Urinary bladder (tissue), 4 donors: ENCODE measurements around the gene CTNNBL1. TPM values are rescaled to one million over a fixed set of nuclear protein-coding genes. Genes with fewer than 3 reads are reported as not detected.
"Not testable (repeated sequence)": the region's sequence is repeated elsewhere in the genome, so short reads cannot be mapped to it uniquely, and the experiment has no call there.

Experiments
- DNase-seq: peaks from one replicate; pipeline ENCODE4 v3.0.0-alpha.2; 2015; ENCODE audit errors: extremely low spot score
- H3K27ac ChIP-seq: one replicate; pipeline ENCODE4 v1.5.1; 2013; ENCODE audit warnings: low read depth, mild to moderate bottlenecking, moderate library complexity
- H3K36me3 ChIP-seq: one replicate; pipeline ENCODE4 v1.6.1; 2013; ENCODE audit warnings: mild to moderate bottlenecking, moderate library complexity; ENCODE audit not compliant: insufficient read depth
- H3K4me1 ChIP-seq: one replicate; pipeline ENCODE4 v1.6.1; 2013; ENCODE audit warnings: mild to moderate bottlenecking, moderate library complexity; ENCODE audit not compliant: insufficient read depth
- H3K4me3 ChIP-seq: one replicate; pipeline ENCODE4 v1.5.1; 2013; ENCODE audit warnings: low read depth, low read length
- WGBS: extraction: QIAGEN DNeasy Blood & Tissue Kit; methylation state at CpG from one replicate; pipeline ENCODE4 v1.1.7; 2013; 5-methylcytosine and 5-hydroxymethylcytosine counted together
- polyA plus RNA-seq: library from polyadenylated mRNA; stranded (reverse); fragments of 200-250 nt; gene quantifications from one replicate; pipeline ENCODE4 v1.2.3, GENCODE V29; 2013
- total RNA-seq: library from RNA; depleted of rRNA; stranded (reverse); fragments of >200 nt; gene quantifications from one replicate; pipeline ENCODE4 v1.2.3, GENCODE V29; 2014
- donor health status: healthy with polysubstance abuse.
- donor health status: healthy.

CTNNBL1 gene
- total and polyA plus RNA-seq, 2 donors: 22.2 to 39.3 TPM

DNA sequence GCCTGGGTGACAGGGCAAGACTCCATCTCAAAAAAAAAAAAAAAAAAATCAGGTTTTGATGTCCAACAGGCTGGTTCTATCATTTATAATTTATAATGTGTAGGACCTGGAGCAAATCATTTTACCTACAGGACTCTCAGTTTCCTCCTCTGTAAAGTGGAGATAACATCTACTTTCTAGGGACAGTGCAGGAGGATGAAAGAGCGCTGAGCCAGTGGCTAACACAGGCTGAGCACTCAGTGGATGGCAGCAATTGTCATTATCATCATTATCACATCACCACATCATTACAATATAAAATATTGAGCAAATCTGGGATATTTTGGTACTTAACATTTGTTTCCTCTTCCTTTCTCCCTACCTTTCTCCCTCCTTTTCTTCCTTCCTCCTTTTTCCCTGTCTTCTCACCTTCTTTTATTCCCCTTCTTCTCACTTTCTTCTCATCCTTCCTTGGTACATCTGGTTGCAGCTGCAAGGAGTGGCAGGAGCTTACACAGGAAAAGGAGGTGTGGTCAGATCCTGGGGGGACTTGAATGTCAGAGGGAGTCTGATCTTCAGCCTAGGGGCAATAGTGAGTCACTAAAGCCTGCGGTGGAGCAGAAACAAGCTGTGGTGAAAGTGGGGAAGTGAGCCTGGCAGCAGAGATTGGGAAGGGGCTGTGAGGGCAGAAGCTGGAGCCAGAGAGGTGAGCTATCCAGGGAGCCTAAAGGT is 24.6 kb upstream of the CTNNBL1 start:
- DNase-seq: no peak
- no peak overlapping the region for H3K4me3 ChIP-seq
- no peaks in the 10 kb centered on the region for H3K36me3 ChIP-seq
- H3K4me1 ChIP-seq: no peaks in the 10 kb centered on the region
- WGBS: 50% methylated on average over 2 of the region's 2 CpGs
- no peak overlapping the region for H3K27ac ChIP-seq

DNA sequence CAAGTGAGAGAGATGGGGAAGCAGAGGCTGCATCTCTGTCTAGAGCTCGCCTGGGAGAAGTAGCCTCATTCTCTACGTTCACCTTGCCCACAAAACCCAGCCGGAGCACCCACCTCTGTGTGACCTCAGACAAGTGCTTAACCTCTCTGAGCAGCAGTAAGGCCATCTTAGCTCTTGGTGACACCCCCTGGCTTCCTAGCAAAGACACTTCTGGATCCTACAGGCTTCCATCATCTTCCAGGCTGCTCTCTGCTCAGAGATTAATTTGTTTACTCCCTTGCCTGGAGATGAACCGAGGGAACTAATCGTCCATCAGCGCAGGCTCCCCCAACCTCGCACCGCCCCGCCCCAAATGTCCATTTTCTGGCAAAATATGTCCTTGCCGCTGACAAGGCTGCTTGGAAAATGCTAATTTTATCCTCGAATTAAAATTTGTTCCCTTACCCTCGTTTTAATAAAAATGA is 24.0 kb upstream of the CTNNBL1 start:
- no peak overlapping the region for H3K27ac ChIP-seq
- H3K4me3 ChIP-seq: no peak overlapping the region
- WGBS: 49% methylated on average over 12 of the region's 12 CpGs
- no peaks in the 10 kb centered on the region for H3K4me1 ChIP-seq
- no peak for DNase-seq
- H3K36me3 ChIP-seq: no peaks in the 10 kb centered on the region

DNA sequence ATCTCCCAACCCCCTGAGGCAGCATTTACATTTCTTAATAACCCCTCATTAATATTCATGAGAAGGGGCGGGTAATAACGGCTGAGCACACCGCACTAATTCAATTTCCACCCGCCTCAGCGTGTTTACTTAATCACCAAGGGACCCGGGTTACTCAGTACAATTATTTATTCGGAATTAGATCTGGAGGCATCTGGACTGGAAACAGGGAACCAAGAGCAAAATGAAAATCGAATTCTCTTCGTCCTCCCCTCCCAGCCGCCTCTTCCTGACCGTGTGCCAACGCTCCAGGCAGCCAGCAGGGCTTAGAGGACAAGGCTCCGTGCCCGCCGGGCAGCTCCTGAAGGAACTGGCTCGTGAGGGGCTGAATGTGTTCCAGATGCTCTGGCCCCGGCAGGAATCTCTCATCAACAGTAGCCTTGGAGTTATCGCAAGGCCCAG is 23.5 kb upstream of the CTNNBL1 start:
- H3K36me3 ChIP-seq: no peaks in the 10 kb centered on the region
- H3K27ac ChIP-seq: no peak overlapping the region
- DNase-seq: peak; percentile 37
- no peak overlapping the region for H3K4me3 ChIP-seq
- no peaks in the 10 kb centered on the region for H3K4me1 ChIP-seq
- WGBS: 22% methylated on average over 18 of the region's 18 CpGs

DNA sequence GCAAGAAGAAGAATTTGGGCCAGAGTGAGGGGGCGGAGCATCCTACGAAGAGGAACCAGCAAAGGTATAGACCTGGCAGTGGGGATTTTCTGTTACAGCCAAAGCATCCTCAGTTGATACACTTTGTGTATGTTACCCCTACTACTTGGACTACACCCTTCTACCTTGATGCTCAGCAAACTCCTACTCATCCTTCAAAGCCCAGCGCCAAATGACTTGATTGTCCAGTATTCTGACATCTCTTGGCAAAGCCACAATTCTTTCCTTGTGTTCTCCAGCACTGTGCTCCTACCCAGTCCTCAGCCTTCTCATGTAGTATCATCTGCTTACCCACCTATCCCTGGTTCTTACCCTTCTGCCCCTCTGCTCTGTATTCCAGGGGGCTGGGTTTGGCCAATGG is 21.7 kb upstream of the CTNNBL1 start:
- no peaks in the 10 kb centered on the region for H3K4me1 ChIP-seq
- WGBS: 99% methylated on average over 3 of the region's 3 CpGs

DNA sequence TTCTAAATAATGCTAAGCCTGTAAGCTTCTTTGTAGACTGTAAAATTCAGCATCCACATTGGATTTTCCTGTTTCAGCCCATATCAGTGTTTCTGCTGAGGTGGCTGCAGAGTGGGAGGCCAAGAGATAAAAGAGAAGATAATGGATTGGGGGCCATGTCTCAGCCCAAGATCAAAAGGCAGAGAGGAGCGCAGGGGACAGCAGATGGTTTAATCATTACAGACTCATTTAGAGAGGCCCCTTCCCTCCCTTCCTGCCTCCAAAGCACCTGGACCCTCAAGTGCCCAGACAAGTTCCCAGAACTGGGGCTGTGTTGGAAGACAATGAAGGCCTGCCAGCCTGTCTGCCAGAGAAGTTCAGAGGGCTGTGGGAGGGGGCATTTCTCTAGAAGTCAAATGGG is 20.4 kb upstream of the CTNNBL1 start:
- no peaks in the 10 kb centered on the region for H3K4me1 ChIP-seq
- no peaks in the 10 kb centered on the region for H3K36me3 ChIP-seq
- no peak overlapping the region for H3K4me3 ChIP-seq
- 19% methylated on average over 1 of the region's 1 CpG for WGBS
- no peak overlapping the region for H3K27ac ChIP-seq
- no peak for DNase-seq

More for the DNA sequence above, 21.7 kb upstream of the CTNNBL1 start:
- Histone ChIP-seq H3K36me3 (no peaks in the 10 kb centered on the region), H3K4me3 (no peak overlapping the region), H3K27ac (no peak overlapping the region)
- no peak for DNase-seq

DNA sequence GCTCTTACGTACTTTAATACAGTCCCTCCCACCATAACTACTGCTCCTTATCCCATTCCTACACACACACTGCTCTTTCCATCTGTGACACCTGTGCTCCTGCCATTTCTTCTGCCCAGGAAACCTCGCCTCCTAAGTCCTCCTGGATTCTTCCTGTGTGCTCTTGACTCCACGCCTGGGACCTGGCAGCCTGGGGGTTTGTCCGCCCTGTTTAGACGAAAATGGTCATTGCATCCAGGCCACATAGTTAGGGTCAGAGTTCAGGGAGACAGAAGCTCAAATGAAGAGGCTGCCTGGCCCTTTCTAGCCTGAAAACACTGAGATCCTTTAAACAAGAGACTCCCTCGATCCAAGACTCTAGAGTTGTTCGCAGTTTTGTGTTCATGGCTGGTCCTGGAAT is 17.4 kb upstream of the CTNNBL1 start:
- Histone ChIP-seq H3K4me3 (no peak overlapping the region), H3K27ac (no peak overlapping the region), H3K36me3 (no peaks in the 10 kb centered on the region), H3K4me1 (no peaks in the 10 kb centered on the region)
- DNase-seq: no peak
- 72% methylated on average over 7 of the region's 7 CpGs for WGBS

DNA sequence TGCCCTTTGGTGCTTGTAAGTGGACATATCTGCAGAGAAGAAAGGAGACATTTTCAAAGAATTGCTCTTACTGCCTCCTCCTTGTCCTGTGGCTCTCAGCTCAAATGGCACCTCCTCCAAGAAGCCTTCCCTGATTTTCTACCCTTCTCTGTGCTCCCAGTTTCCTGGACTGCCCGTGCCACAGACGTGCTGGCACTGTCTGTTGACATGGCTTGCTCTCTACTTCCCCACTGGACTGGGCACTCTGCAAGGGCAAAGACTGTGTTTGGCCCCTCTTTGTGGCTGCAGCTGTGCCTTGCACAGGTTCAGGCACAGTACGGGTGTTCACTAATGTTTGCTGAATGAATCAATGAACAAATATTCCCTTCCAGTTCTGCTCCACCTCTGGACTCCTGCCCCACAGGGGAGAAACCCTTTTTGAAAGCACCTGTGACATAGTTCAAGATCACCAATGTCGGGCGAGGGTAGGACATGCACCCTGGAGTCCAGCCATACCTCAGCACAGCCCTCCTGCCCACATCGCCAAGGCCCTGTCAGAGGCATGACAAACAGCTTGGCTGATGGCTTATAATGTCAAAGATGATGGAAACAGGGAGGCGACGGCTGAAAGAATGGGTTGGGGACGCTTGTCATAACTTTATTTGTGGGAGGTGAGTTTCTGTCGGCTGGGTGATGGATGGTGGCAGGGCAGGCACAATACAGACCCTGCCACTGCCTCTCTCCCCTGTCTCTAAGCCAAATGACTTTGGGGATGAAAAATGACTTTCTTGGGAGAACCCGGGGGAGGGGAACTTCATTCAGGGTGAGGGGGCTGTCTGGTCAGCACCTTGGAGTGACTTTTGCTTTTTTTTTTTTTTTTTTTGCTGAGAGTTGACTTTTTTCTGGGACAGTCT is 15.6 kb upstream of the CTNNBL1 start:
- H3K4me1 ChIP-seq: no peaks in the 10 kb centered on the region
- WGBS: 67% methylated on average over 11 of the region's 11 CpGs
- H3K4me3 ChIP-seq: no peak overlapping the region

DNA sequence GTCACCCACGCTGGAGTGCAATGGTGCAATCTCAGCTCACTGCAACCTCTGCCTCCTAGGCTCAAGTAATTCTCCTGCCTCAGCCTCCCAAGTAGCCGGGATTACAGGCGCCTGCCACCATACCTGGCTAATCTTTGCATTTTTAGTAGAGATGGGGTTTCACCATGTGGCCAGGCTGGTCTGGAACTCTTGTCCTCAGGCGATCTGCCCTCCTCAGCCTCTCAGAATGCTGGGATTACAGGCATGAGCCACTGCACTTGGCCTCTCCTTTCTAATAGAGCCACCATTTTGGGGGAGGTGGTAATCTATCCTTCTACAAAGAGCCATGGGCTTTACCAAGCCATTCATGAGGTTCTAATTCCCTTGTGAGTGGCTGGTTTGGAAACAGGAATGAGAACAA is 14.1 kb upstream of the CTNNBL1 start:
- not testable (repeated sequence) for H3K36me3 ChIP-seq, H3K27ac ChIP-seq, H3K4me1 ChIP-seq, H3K4me3 ChIP-seq, DNase-seq
- WGBS: 84% methylated on average over 4 of the region's 4 CpGs

More for the DNA sequence above, 15.6 kb upstream of the CTNNBL1 start:
- no peaks in the 10 kb centered on the region for H3K36me3 ChIP-seq
- H3K27ac ChIP-seq: no peak overlapping the region
- no peak for DNase-seq

DNA sequence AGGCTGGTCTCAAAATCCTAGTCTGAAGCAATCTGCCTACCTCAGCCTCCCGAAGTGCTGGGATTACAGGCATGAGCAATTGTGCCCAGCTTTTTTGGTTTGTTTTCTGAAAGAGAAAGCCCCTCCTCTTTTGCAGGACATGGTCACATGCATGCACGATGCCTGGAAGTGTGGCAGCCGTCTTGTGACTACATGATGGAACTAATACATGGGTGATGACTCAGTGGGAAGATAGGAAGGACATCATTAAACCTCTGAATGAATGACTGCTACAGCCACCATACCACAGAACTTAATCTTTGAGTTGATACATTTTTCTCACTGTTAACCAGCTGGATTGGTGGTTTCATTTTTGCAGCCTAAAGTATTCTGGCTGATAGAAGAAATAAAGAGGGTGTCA is 13.4 kb upstream of the CTNNBL1 start:
- no peak for DNase-seq
- H3K27ac ChIP-seq: no peak overlapping the region
- H3K4me3 ChIP-seq: no peak overlapping the region
- 49% methylated on average over 3 of the region's 3 CpGs for WGBS
- H3K36me3 ChIP-seq: no peaks in the 10 kb centered on the region
- no peaks in the 10 kb centered on the region for H3K4me1 ChIP-seq

DNA sequence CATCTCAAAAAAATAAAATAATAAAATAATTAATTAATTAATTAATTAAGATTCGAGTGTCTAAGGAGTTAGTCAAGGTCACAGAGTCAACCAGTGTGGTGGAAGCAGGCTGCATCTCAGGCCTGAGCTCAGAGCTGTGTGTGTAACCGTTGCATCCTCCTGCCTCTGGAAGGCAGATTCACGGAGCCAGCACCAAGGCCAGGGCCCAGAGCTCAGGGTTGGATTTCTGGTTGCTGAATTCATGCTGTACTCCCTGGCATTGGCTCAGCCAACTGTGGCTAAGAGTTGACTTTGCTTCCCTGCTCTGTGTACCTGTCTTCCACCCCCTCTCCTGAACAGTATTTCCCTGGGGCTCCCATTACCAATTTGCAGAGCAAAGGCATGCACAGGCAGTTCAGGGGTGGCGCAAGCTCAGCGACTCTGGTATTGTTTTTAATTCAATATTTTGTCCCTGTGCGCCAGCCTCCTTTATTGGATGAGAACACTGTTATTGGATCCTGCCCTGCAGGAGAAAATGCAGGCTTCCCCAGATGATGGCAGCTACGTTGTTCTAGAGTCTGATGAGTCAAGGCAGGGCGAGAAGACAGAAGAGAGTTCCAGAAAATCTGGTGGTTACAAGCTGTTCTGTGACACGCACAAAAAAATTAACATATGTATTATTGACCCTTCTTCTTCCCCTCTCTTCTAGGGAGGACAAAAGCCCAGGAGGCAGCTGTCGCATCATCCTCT is 12.3 kb upstream of the CTNNBL1 start:
- Histone ChIP-seq H3K27ac (no peak overlapping the region), H3K36me3 (no peaks in the 10 kb centered on the region), H3K4me3 (no peak overlapping the region), H3K4me1 (no peaks in the 10 kb centered on the region)
- DNase-seq: no peak
- 62% methylated on average over 10 of the region's 10 CpGs for WGBS

DNA sequence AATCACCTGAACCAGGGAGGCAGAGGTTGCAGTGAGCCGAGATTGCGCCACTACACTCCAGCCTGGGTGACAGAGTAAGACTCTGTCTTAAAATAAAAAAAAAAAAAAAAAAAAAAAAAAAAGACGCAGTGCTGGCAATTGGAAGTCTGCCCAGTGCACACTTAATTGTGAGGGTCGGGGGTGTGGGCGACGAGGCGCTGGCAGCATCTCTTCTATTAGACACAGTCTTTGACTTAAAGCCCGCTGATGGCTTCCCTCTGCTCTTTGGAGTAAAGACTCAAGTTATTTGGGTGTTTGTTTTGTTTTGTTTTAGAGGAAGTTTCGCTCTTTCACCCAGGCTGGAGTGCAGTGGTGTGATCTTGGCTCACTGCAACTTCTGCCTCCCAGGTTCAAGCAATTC is 10.7 kb upstream of the CTNNBL1 start:
- WGBS: 59% methylated on average over 9 of the region's 9 CpGs

DNA sequence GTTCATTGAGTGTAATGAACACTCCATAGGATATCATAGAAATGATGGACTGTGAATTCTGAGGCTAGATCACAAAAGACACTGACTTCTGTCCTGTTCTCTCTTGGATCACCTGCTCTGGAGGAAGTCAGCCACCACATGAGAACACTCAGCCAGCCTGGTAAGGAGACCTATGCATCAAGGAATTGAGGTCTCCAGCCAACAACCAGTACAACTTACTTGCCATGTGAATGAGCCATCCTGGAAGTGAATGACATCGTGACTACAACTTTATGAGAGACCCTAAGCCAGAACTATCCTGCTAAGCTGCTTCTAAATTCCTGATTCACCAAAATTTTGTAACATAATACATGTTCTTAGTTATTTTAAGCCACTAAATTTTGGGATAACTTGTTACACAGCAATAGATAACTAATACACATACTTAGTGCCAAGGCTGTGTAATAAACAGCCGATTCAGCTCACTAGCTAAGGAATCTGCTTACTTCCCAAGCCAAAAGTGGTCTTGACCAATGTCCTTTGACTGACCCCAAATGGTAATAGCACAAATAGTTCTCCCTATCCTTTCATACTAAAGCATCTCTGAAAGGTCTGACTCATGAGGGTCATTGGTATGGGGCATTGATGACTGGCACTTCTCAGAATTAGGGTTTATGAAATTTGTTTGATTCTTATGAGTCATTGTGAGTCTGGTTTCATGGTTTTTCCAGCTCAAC is 6.9 kb upstream of the CTNNBL1 start:
- no peak for DNase-seq
- whole genome bisulfite sequencing: 82% methylated on average over 2 of the region's 2 CpGs
- H3K4me1 ChIP-seq: no peaks in the 10 kb centered on the region
- H3K36me3 ChIP-seq: no peaks in the 10 kb centered on the region
- H3K4me3 ChIP-seq: no peak overlapping the region
- no peak overlapping the region for H3K27ac ChIP-seq

More for the DNA sequence above, 10.7 kb upstream of the CTNNBL1 start:
- H3K27ac ChIP-seq, H3K4me3 ChIP-seq, DNase-seq, H3K4me1 ChIP-seq, H3K36me3 ChIP-seq: not testable (repeated sequence)

DNA sequence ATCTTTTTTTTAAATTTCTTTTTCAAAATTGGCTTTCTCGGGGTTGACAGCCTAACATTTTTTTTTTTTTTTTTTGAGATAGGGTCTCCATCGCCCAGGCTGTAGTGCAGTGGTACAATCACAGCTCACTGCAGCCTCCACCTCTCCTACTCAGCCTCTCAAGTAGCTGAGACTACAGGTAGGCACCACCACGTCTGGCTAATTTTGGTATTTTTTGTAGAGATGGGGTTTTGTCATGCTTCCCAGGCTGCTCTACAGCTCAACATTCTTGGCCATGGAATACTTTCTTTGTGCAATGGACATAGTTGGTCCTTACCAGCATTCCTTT is 6.4 kb upstream of the CTNNBL1 start:
- no peak for DNase-seq
- Histone ChIP-seq H3K4me3 (no peak overlapping the region), H3K27ac (no peak overlapping the region), H3K36me3 (no peaks in the 10 kb centered on the region), H3K4me1 (no peaks in the 10 kb centered on the region)
- 65% methylated on average over 3 of the region's 3 CpGs for WGBS
